A549 (cell line): ENCODE data around the gene HSD3B7.

Source experiments
- CHD2 ChIP-seq: fragments of 150-350 bp; IDR thresholded peaks from 2 replicates; pipeline ENCODE4 v1.6.1; 2014; ENCODE audit warnings: low read length; ENCODE audit not compliant: partially characterized antibody
- CHD4 ChIP-seq: fragments of 200-600 bp; sonication (generic); IDR thresholded peaks from 2 replicates; pipeline ENCODE4 v1.6.1; 2016; ENCODE audit warnings: antibody characterized with exemption, mild to moderate bottlenecking, borderline replicate concordance
- CTCF ChIP-seq: fragments of >200 bp; sonication (Bioruptor Twin); formaldehyde crosslinking; IDR thresholded peaks from 3 replicates; pipeline ENCODE4 v1.5.1; 2016
- ESRRA ChIP-seq: fragments of 150-350 bp; IDR thresholded peaks from 2 replicates; pipeline ENCODE4 v1.6.1; 2014; ENCODE audit warnings: mild to moderate bottlenecking, low read length, borderline replicate concordance
- JUNB ChIP-seq: fragments of >200 bp; sonication (Bioruptor Twin); formaldehyde crosslinking; IDR thresholded peaks from 2 replicates; pipeline ENCODE4 v1.6.1; 2016
- MAFK ChIP-seq: fragments of 450-650 bp; IDR thresholded peaks from 2 replicates; pipeline ENCODE4 v1.6.1; 2014; ENCODE audit not compliant: partially characterized antibody
- MYC ChIP-seq: IDR thresholded peaks from 2 replicates; pipeline ENCODE4 v1.6.1; 2012; ENCODE audit warnings: mild to moderate bottlenecking, inconsistent platforms, low read length, improper control_type of control experiment, borderline replicate concordance
- NFE2L2 ChIP-seq: fragments of 150-350 bp; conservative IDR thresholded peaks from 2 replicates; pipeline ENCODE4 v1.6.1; 2014; ENCODE audit warnings: low read length
- RCOR1 ChIP-seq: fragments of 150-350 bp; IDR thresholded peaks from 2 replicates; pipeline ENCODE4 v1.6.1; 2014; ENCODE audit warnings: antibody characterized with exemption, low read length, low read depth
- USF2 ChIP-seq: fragments of 450-650 bp; IDR thresholded peaks from 2 replicates; pipeline ENCODE4 v1.6.1; 2014; ENCODE audit warnings: antibody characterized with exemption
- ZFP36 ChIP-seq: fragments of 450-650 bp; IDR thresholded peaks from 2 replicates; pipeline ENCODE4 v1.6.1; 2014; ENCODE audit warnings: borderline replicate concordance; ENCODE audit not compliant: partially characterized antibody
- TF ChIP-seq, protein P1 (sequence below): IDR thresholded peaks from 2 replicates; pipeline ENCODE4 v1.6.1; 2012

DNA sequence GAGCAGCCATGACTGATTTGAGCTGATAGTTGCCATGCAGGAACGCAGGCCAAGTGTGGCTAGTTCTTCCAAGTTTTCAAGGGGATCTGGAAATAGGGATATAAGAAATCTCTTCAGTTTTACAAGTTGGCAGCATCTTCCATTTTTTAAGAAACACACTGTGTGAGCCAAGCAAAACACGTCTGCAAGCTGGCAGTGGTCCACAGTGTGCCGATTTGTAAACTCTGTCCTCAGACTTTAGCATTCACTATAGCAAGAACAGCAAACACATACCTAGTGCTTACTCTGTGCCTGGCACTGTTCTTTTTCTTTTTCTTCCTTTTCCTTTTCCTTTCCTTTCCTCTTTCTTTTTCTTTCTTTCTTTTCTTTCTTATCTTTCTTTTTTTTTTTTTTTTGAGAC lies 33.3 kb upstream of the HSD3B7 start:
- TF ChIP-seq ESRRA (no peak), CTCF (no peak), MYC (no peak), NFE2L2 (no peak), RCOR1 (no peak), CHD2 (no peak), MAFK (no peak), JUNB (no peak), USF2 (no peak), ZFP36 (no peak), CHD4 (no peak)
- TF ChIP-seq, protein P1, sequence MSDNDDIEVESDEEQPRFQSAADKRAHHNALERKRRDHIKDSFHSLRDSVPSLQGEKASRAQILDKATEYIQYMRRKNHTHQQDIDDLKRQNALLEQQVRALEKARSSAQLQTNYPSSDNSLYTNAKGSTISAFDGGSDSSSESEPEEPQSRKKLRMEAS: no peak
